Naive thymus-derived CD4-positive, alpha-beta T cell (primary cell): ENCODE data around the gene BIRC7. TPM values are rescaled to one million over a fixed set of nuclear protein-coding genes. Genes with fewer than 3 reads are reported as not detected.

Experiments used
- ATAC-seq: fragments of 150-1000 bp; cut with Tn5 transposase; 2 replicates; pipeline ENCODE4 v1.10.0; 2021; ENCODE audit warnings: mild to moderate bottlenecking, moderate library complexity
- CTCF ChIA-PET: fragments of 350-600 bp; sonication (Branson Sonifier 250); formaldehyde crosslinking; loops from one replicate; lab custom pipeline; 2021; ENCODE audit warnings: antibody characterized with exemption; lab: Charles Lee
- POLR2A ChIA-PET: fragments of 350-600 bp; sonication (Branson Sonifier 250); formaldehyde crosslinking; loops from one replicate; lab custom pipeline; 2021; ENCODE audit warnings: antibody characterized with exemption, inconsistent platforms; lab: Charles Lee
- DNase-seq, 9 donors: peaks; one replicate each; pipeline versions ENCODE4 v3.0.0 to v3.0.0-alpha.2; 2020 to 2022; ENCODE audit warnings: mixed read lengths in 1 of 9
- H3K27ac ChIP-seq: one replicate; pipeline ENCODE4 v1.7.0; 2013; ENCODE audit warnings: mild to moderate bottlenecking, low read depth, low read length, moderate library complexity
- H3K27me3 ChIP-seq, 2 donors: one replicate each; pipeline ENCODE4 v1.7.0; 2013; ENCODE audit warnings: low read length in 2 of 2, mild to moderate bottlenecking in 2 of 2, moderate library complexity in 2 of 2; ENCODE audit not compliant: control insufficient read depth in 2 of 2, insufficient read depth in 2 of 2
- H3K36me3 ChIP-seq, 3 experiments: 1 replicate in 2 of 3; 2 replicates in 1 of 3; pipeline ENCODE4 v1.7.0; 2013; ENCODE audit warnings: low read length in 3 of 3, mild to moderate bottlenecking in 3 of 3, moderate library complexity in 1 of 3; ENCODE audit not compliant: insufficient read depth in 3 of 3, control insufficient read depth in 2 of 3
- H3K4me1 ChIP-seq, 2 donors: one replicate each; pipeline ENCODE4 v1.7.0; 2013; ENCODE audit warnings: low read length in 2 of 2, mild to moderate bottlenecking in 2 of 2, moderate library complexity in 1 of 2; ENCODE audit not compliant: control insufficient read depth in 2 of 2, insufficient read depth in 2 of 2
- H3K4me3 ChIP-seq: 2 replicates; pipeline ENCODE4 v1.7.0; 2013; ENCODE audit warnings: mild to moderate bottlenecking, low read length
- H3K9me3 ChIP-seq, 3 experiments: 1 replicate in 2 of 3; 2 replicates in 1 of 3; pipeline ENCODE4 v1.7.0; 2013; ENCODE audit warnings: low read length in 3 of 3; ENCODE audit not compliant: control insufficient read depth in 2 of 3
- H3K27ac Mint-ChIP-seq, 9 donors: one replicate each; pipeline ENCODE4 v1.8.0; 2020 to 2022; ENCODE audit warnings: mixed read lengths in 9 of 9, mild to moderate bottlenecking in 8 of 9, moderate library complexity in 5 of 9, inconsistent platforms in 2 of 9
- H3K27me3 Mint-ChIP-seq, 5 donors: one replicate each; pipeline ENCODE4 v1.8.0; 2021 to 2022; ENCODE audit warnings: mixed read lengths in 5 of 5, mild to moderate bottlenecking in 1 of 5
- H3K36me3 Mint-ChIP-seq, 5 donors: one replicate each; pipeline ENCODE4 v1.8.0; 2020 to 2022; ENCODE audit warnings: mixed read lengths in 5 of 5, mild to moderate bottlenecking in 3 of 5, inconsistent platforms in 1 of 5
- H3K4me1 Mint-ChIP-seq, 7 donors: one replicate each; pipeline ENCODE4 v1.8.0; 2020 to 2022; ENCODE audit warnings: mixed read lengths in 7 of 7, mild to moderate bottlenecking in 3 of 7, inconsistent platforms in 1 of 7
- H3K4me3 Mint-ChIP-seq, 10 donors: one replicate each; pipeline ENCODE4 v1.8.0; 2020 to 2022; ENCODE audit warnings: mild to moderate bottlenecking in 10 of 10, mixed read lengths in 10 of 10, moderate library complexity in 6 of 10, inconsistent platforms in 2 of 10
- H3K9me3 Mint-ChIP-seq, 11 donors: one replicate each; pipeline ENCODE4 v1.8.0; 2020 to 2022; ENCODE audit warnings: mixed read lengths in 11 of 11, mild to moderate bottlenecking in 4 of 11, inconsistent platforms in 1 of 11, moderate library complexity in 1 of 11
- intact Hi-C, 2 donors: fragments of 100-400 bp; cut with micrococcal nuclease; formaldehyde crosslinking; loops; one replicate each; pipeline ENCODE4 v1.15.1; 2023
- microRNA-seq: library from miRNA; unstranded; fragments of <30 nt; microRNA quantifications from one replicate; pipeline ENCODE4 v1.2.0, GENCODE V29; 2022; ENCODE audit warnings: borderline microRNAs expressed
- polyA plus RNA-seq, 2 donors: library from polyadenylated mRNA; unstranded; fragments of 300-500 nt; fragmentation: Illumina TruSeq; gene quantifications; one replicate each; pipeline ENCODE4 v1.2.3, GENCODE V29; 2021
- total RNA-seq, 6 experiments: library from RNA in 5 of 6; stranded (reverse) in 5 of 6; gene quantifications; 1 replicate in 5 of 6; 2 replicates in 1 of 6; pipeline ENCODE4 v1.2.3 and lab custom pipeline; 2021 to 2026

Gene BIRC7
- total and polyA plus RNA-seq, 7 experiments from 2014 or later = not detected

- H3K27me3 Mint-ChIP-seq = no peaks in the 10 kb centered on the region
- H3K9me3 ChIP-seq = no peaks in the 10 kb centered on the region
- no peak for ATAC-seq
- peak in 1 of 9 donors; percentile 7 for DNase-seq
- ChIA-PET CTCF (no interaction called here), POLR2A (interaction anchor here (0.6 kb wide), 1 partner anchor 724 kb away, joined by 6 read pairs; no protein-coding TSS in a partner anchor)
- no peak overlapping the region for H3K4me3 Mint-ChIP-seq
- peaks cover 0 to 3% (median 2%) of the 10 kb centered on the region in 7 donors for H3K4me1 Mint-ChIP-seq
- H3K4me3 ChIP-seq = no peak overlapping the region
- no peaks in the 10 kb centered on the region for H3K27me3 ChIP-seq
- peaks cover 0 to 52% (median 0%) of the 10 kb centered on the region in 3 experiments for H3K36me3 ChIP-seq
- H3K9me3 Mint-ChIP-seq = no peaks in the 10 kb centered on the region
- H3K27ac ChIP-seq = no peak overlapping the region
- H3K36me3 Mint-ChIP-seq = peaks cover 0 to 8% (median 0%) of the 10 kb centered on the region in 5 donors
- no peaks in the 10 kb centered on the region for H3K4me1 ChIP-seq
- no peak overlapping the region for H3K27ac Mint-ChIP-seq
- intact Hi-C loops = no loop called here
These were observed 53.0 kb downstream of the BIRC7 start for GRCh38 chr20:63288581-63289251.

GRCh38 chr20:63289311-63290135 lies 53.8 kb downstream of the BIRC7 start:
- ChIA-PET CTCF (no interaction called here), POLR2A (interaction anchor here (0.5 kb wide), 1 partner anchor 21 kb away, joined by 3 read pairs; no protein-coding TSS in a partner anchor)
- H3K27ac ChIP-seq = no peak overlapping the region
- H3K27me3 Mint-ChIP-seq = no peaks in the 10 kb centered on the region
- peaks cover 0 to 44% (median 0%) of the 10 kb centered on the region in 3 experiments for H3K36me3 ChIP-seq
- H3K36me3 Mint-ChIP-seq = peaks cover 0 to 8% (median 0%) of the 10 kb centered on the region in 5 donors
- ATAC-seq (no peak), DNase-seq (no peak)
- H3K4me1 Mint-ChIP-seq = peaks cover 0 to 2% (median 0%) of the 10 kb centered on the region in 7 donors
- H3K4me1 ChIP-seq = no peaks in the 10 kb centered on the region
- H3K9me3 ChIP-seq = no peaks in the 10 kb centered on the region
- no peak overlapping the region for H3K27ac Mint-ChIP-seq
- H3K27me3 ChIP-seq = no peaks in the 10 kb centered on the region
- intact Hi-C loops = loop anchor here in 1 of 2 donors (2.0 kb wide), 1 partner anchor 17 kb away; the partner anchor contains the start of gene ARFGAP1
- H3K4me3 Mint-ChIP-seq = no peak overlapping the region
- H3K9me3 Mint-ChIP-seq = no peaks in the 10 kb centered on the region
- H3K4me3 ChIP-seq = no peak overlapping the region

Small RNAs within 50 kb of the gene (microRNA-seq; reads per million reads assigned to microRNA genes)
- not detected for gene MIR3196
- not detected for gene MIR4326

Other genes starting within 250 kb of the BIRC7 start
- gene BHLHE23, start 228.9 kb upstream of the BIRC7 start, total RNA-seq = not detected
- not detected for gene BHLHE23, start 228.9 kb upstream of the BIRC7 start, polyA plus RNA-seq
- 10 to 100 TPM; 35.9 to 52.1 (median 42.0) TPM for gene YTHDF1, start 19.8 kb upstream of the BIRC7 start, total RNA-seq
- 10 to 100 TPM; 27.5 to 46.9 TPM for gene YTHDF1, start 19.8 kb upstream of the BIRC7 start, polyA plus RNA-seq
- not detected for gene NKAIN4, start 18.6 kb downstream of the BIRC7 start, total RNA-seq
- not detected for gene NKAIN4, start 18.6 kb downstream of the BIRC7 start, polyA plus RNA-seq
- gene ARFGAP1, start 36.9 kb downstream of the BIRC7 start, total RNA-seq = 100 to 1,000 TPM in 4 of 5 experiments, 10 to 100 TPM in 1; 90.6 to 119 (median 107) TPM
- 10 to 100 TPM; 15.9 to 24.4 TPM for gene ARFGAP1, start 36.9 kb downstream of the BIRC7 start, polyA plus RNA-seq
- gene COL20A1, start 57.3 kb downstream of the BIRC7 start, total RNA-seq = under 1 TPM in 1 of 5 experiments, not detected in 4; 0.08 TPM
- not detected for gene COL20A1, start 57.3 kb downstream of the BIRC7 start, polyA plus RNA-seq
- not detected for gene CHRNA4, start 125.4 kb downstream of the BIRC7 start, total RNA-seq
- not detected for gene CHRNA4, start 125.4 kb downstream of the BIRC7 start, polyA plus RNA-seq
- gene KCNQ2, start 236.8 kb downstream of the BIRC7 start, total RNA-seq = under 1 TPM in 3 of 5 experiments, not detected in 2; 0.27 to 0.72 (median 0.30) TPM
- not detected for gene KCNQ2, start 236.8 kb downstream of the BIRC7 start, polyA plus RNA-seq